GM12878 (cell line): ENCODE data around the gene MAST4. TPM values are rescaled to one million over a fixed set of nuclear protein-coding genes. Genes with fewer than 3 reads are reported as not detected.

Experiments
- ATAC-seq: fragments of 200-7000 bp; cut with Tn5 transposase; 3 replicates; pipeline ENCODE4 v1.9.1; 2020; ENCODE audit warnings: mild to moderate bottlenecking, moderate library complexity
- BruUV-seq: library from RNA; stranded (reverse); fragments of 400-500 nt; replicated peaks from 2 replicates; lab custom pipeline; 2021; lab: Mats Ljungman, UMichigan
- CTCF ChIA-PET: fragments of 300-600 bp; sonication (Branson Sonifier 250); formaldehyde crosslinking; extraction: SDS; loops from one replicate; lab custom pipeline; 2021; ENCODE audit warnings: inconsistent platforms; lab: Yijun Ruan, JAX
- POLR2A ChIA-PET: fragments of 350-600 bp; formaldehyde crosslinking; extraction: SDS; loops from one replicate; lab custom pipeline; 2021; ENCODE audit warnings: inconsistent platforms; lab: Charles Lee
- RAD21 ChIA-PET: fragments of 300-600 bp; sonication (Branson Sonifier 250); formaldehyde crosslinking; loops from one replicate; lab custom pipeline; 2023; ENCODE audit warnings: antibody characterized with exemption; ENCODE audit not compliant: unreplicated experiment; lab: Charles Lee
- SMC1A ChIA-PET: fragments of 300-600 bp; sonication (Branson Sonifier 250); formaldehyde crosslinking; loops from one replicate; lab custom pipeline; 2023; ENCODE audit not compliant: unreplicated experiment, uncharacterized antibody; lab: Charles Lee
- DNase-seq: peaks from one replicate; pipeline ENCODE4 v3.0.0-alpha.2; 2011; ENCODE audit warnings: low read depth, low spot score
- FAIRE-seq: peaks from 3 replicates; lab custom pipeline; 2011; peaks lifted over from hg19 to GRCh38; lab: Jason Lieb, UNC
- H2AFZ ChIP-seq: 2 replicates; pipeline ENCODE4 v1.6.0; 2011; ENCODE audit warnings: low read depth, low read length, control low read depth; ENCODE audit not compliant: control insufficient read depth
- H3K27ac ChIP-seq: 2 replicates; pipeline ENCODE4 v1.5.1; 2011; ENCODE audit warnings: control low read depth; ENCODE audit not compliant: control insufficient read depth, insufficient read depth
- H3K27me3 ChIP-seq, 2 experiments: replicated peaks in 1 of 2; 2 replicates each; pipeline versions ENCODE4 v1.6.0 to v1.6.1; 2011; ENCODE audit warnings: low read length in 1 of 2; ENCODE audit not compliant: control insufficient read depth in 2 of 2, insufficient read depth in 2 of 2
- H3K36me3 ChIP-seq, 2 experiments: 2 replicates each; pipeline ENCODE4 v1.5.1; 2011; ENCODE audit warnings: low read length in 1 of 2; ENCODE audit not compliant: control insufficient read depth in 2 of 2, insufficient read depth in 2 of 2
- H3K4me1 ChIP-seq: 2 replicates; pipeline ENCODE4 v1.6.1; 2011; ENCODE audit warnings: mild to moderate bottlenecking, low read length, moderate library complexity, mixed read lengths; ENCODE audit not compliant: control insufficient read depth, insufficient read depth
- H3K4me2 ChIP-seq: 2 replicates; pipeline ENCODE4 v1.6.0; 2011; ENCODE audit warnings: control low read depth; ENCODE audit not compliant: control insufficient read depth, insufficient read depth
- H3K4me3 ChIP-seq: fragments of 200-600 bp; sonication (generic); 2 replicates; pipeline ENCODE4 v1.5.1; 2016
- H3K79me2 ChIP-seq: 2 replicates; pipeline ENCODE4 v1.6.0; 2011; ENCODE audit warnings: low read length; ENCODE audit not compliant: control insufficient read depth, insufficient read depth
- H3K9ac ChIP-seq: 2 replicates; pipeline ENCODE4 v1.8.0; 2011; ENCODE audit warnings: low read length, control low read depth, mixed read lengths; ENCODE audit not compliant: control insufficient read depth, insufficient read depth
- H3K9me3 ChIP-seq: replicated peaks from 3 replicates; pipeline ENCODE4 v1.5.1; 2011; ENCODE audit warnings: mild to moderate bottlenecking, low read length; ENCODE audit not compliant: control insufficient read depth, insufficient read depth
- H4K20me1 ChIP-seq: 2 replicates; pipeline ENCODE4 v1.6.0; 2011; ENCODE audit not compliant: control insufficient read depth, insufficient read depth
- ATF2 ChIP-seq: IDR thresholded peaks from 2 replicates; pipeline ENCODE4 v1.6.1; 2012; ENCODE audit warnings: low read length, inconsistent platforms
- CBFB ChIP-seq: IDR thresholded peaks from 2 replicates; pipeline ENCODE4 v1.6.1; 2016; ENCODE audit warnings: antibody characterized with exemption, low read depth
- IKZF2 ChIP-seq, 2 experiments: fragments of 450-650 bp; IDR thresholded peaks; 2 replicates each; pipeline ENCODE4 v1.6.1; 2017; ENCODE audit warnings: mild to moderate bottlenecking in 2 of 2, moderate library complexity in 2 of 2
- IRF4 ChIP-seq: IDR thresholded peaks from 2 replicates; pipeline ENCODE4 v1.6.1; 2011; ENCODE audit warnings: low read depth, low read length
- JUNB ChIP-seq: IDR thresholded peaks from 2 replicates; pipeline ENCODE4 v1.6.1; 2016; ENCODE audit warnings: antibody characterized with exemption, mild to moderate bottlenecking
- MAX ChIP-seq: IDR thresholded peaks from 2 replicates; pipeline ENCODE4 v1.6.1; 2012; ENCODE audit warnings: low read depth, low read length, improper control_type of control experiment
- MLLT1 ChIP-seq: fragments of 450-650 bp; IDR thresholded peaks from 2 replicates; pipeline ENCODE4 v1.6.1; 2016; ENCODE audit warnings: mild to moderate bottlenecking
- NFXL1 ChIP-seq: fragments of 450-650 bp; IDR thresholded peaks from 2 replicates; pipeline ENCODE4 v1.6.1; 2017; ENCODE audit warnings: antibody characterized with exemption, mild to moderate bottlenecking, borderline replicate concordance
- NFYA ChIP-seq: IDR thresholded peaks from 2 replicates; pipeline ENCODE4 v1.6.1; 2011; ENCODE audit warnings: low read depth, mild to moderate bottlenecking, low read length, improper control_type of control experiment, borderline replicate concordance
- RELA ChIP-seq: fragments of 450-650 bp; IDR thresholded peaks from 2 replicates; pipeline ENCODE4 v1.8.0; 2014; ENCODE audit warnings: borderline replicate concordance; ENCODE audit not compliant: partially characterized antibody
- RELB ChIP-seq: fragments of 450-650 bp; IDR thresholded peaks from 2 replicates; pipeline ENCODE4 v1.6.1; 2017; ENCODE audit warnings: low read depth, mild to moderate bottlenecking, moderate library complexity
- SMARCA5 ChIP-seq: fragments of 450-650 bp; IDR thresholded peaks from 2 replicates; pipeline ENCODE4 v1.6.1; 2017; ENCODE audit warnings: mild to moderate bottlenecking
- STAT1 ChIP-seq: fragments of 450-650 bp; conservative IDR thresholded peaks from 2 replicates; pipeline ENCODE4 v1.6.1; 2014; ENCODE audit warnings: antibody characterized with exemption, mild to moderate bottlenecking
- SUZ12 ChIP-seq: fragments of 200-600 bp; sonication (generic); IDR thresholded peaks from one replicate; pipeline ENCODE4 v1.6.1; 2018; ENCODE audit warnings: antibody characterized with exemption, mild to moderate bottlenecking; ENCODE audit not compliant: unreplicated experiment
- YBX1 ChIP-seq: fragments of 450-650 bp; IDR thresholded peaks from 2 replicates; pipeline ENCODE4 v1.6.1; 2016; ENCODE audit warnings: antibody characterized with exemption
- ZBTB4 ChIP-seq: fragments of 450-650 bp; formaldehyde crosslinking; IDR thresholded peaks from 2 replicates; pipeline ENCODE4 v1.4.0; 2022; ENCODE audit warnings: mild to moderate bottlenecking, moderate library complexity
- WGBS: methylation state at CpG from one replicate; pipeline ENCODE4 v1.1.6; 2016; ENCODE audit warnings: low lambda C conversion rate; ENCODE audit not compliant: insufficient replicate concordance, insufficient coverage; ENCODE audit errors: missing lambda C conversion rate; 5-methylcytosine and 5-hydroxymethylcytosine counted together
- in situ Hi-C: fragments of 300-500 bp; cut with MboI; formaldehyde crosslinking; loops from 9 replicates; pipeline ENCODE4 v1.14.3; 2018; ENCODE audit warnings: mixed read lengths
- intact Hi-C: fragments of 100-400 bp; cut with micrococcal nuclease; formaldehyde crosslinking; loops from one replicate; pipeline ENCODE4 v1.14.2; 2022; ENCODE audit not compliant: unreplicated experiment
- polyA plus RNA-seq, 11 experiments: library from polyadenylated mRNA; depleted of rRNA in 4 of 11; unstranded in 6 of 11; stranded (reverse) in 5 of 11; fragments of >200 nt; fragmentation: Nextera tagmentation in 4 of 11; fragmentation: Illumina TruSeq in 1 of 11; extraction: Ambion mirVana in 4 of 11; extraction: Trizol in 1 of 11; gene quantifications; 1 replicate in 1 of 11; 2 replicates in 10 of 11; pipeline versions ENCODE4 v1.2.1 to v1.2.3, GENCODE V29; 2011 to 2016; ENCODE audit warnings: inconsistent platforms in 2 of 11, missing spikeins in 2 of 11, low read depth in 1 of 11
- total RNA-seq, 4 experiments: library from RNA; depleted of rRNA in 3 of 4; stranded (reverse); fragments of >200 nt in 3 of 4; fragmentation: Illumina TruSeq in 1 of 4; extraction: Trizol in 1 of 4; gene quantifications; 2 replicates each; pipeline versions ENCODE4 v1.2.1 to v1.2.3, GENCODE V29; 2013 to 2021

The MAST4 gene
- total and polyA plus RNA-seq, 10 of the 15 experiments (the other 5 are each of a cell fraction or from before 2014, with no cell fraction given), result 0.02 to 1.6 (median 0.29) TPM; not detected in 1

- no peak for TF ChIP-seq STAT1
- TF ChIP-seq IRF4, result no peak
- TF ChIP-seq YBX1, result no peak
- TF ChIP-seq RELA, result no peak
Observed at GRCh38 chr5:67031057-67031443, 434.9 kb downstream of the MAST4 start (continued).

- H3K9me3 ChIP-seq, result no peaks in the 10 kb centered on the region
- ChIA-PET SMC1A (no interaction called here), RAD21 (no interaction called here), POLR2A (no interaction called here), CTCF (no interaction called here)
- no peak overlapping the region for H3K9ac ChIP-seq
- no peak overlapping the region for H3K4me3 ChIP-seq
- H3K27ac ChIP-seq, result no peak overlapping the region
- BruUV-seq, result no TSS peak
- no peaks in the 10 kb centered on the region for H3K79me2 ChIP-seq
- ATAC-seq, result no peak
- intact Hi-C loops (no loop called here), in situ Hi-C loops (no loop called here)
- FAIRE-seq, result no peak
- H4K20me1 ChIP-seq, result no peaks in the 10 kb centered on the region
- H3K4me2 ChIP-seq, result no peak overlapping the region
- H2AFZ ChIP-seq, result no peak overlapping the region
- H3K36me3 ChIP-seq, result no peaks in the 10 kb centered on the region
- H3K27me3 ChIP-seq, result no peaks in the 10 kb centered on the region; a peak in 2 of 4 replicates
- no peaks in the 10 kb centered on the region for H3K4me1 ChIP-seq
- DNase-seq, result no peak
- 9% methylated on average over 3 of the region's 3 CpGs for WGBS
- TF ChIP-seq NFXL1 (no peak), JUNB (no peak), SMARCA5 (no peak), MLLT1 (no peak), NFYA (no peak), CBFB (no peak), MAX (no peak), IKZF2 (IDR thresholded peaks at IDR 0.05) (no peak), SUZ12 (no peak), RELB (no peak), ATF2 (no peak), ZBTB4 (CRISPR knock-in tag) (no peak)
Observed at GRCh38 chr5:67031692-67032091, 435.5 kb downstream of the MAST4 start.
